ENCODE measurements around the gene WNT11. TPM values are rescaled to one million over a fixed set of nuclear protein-coding genes. Genes with fewer than 3 reads are reported as not detected.

WNT11 gene
- total and polyA plus RNA-seq, 2 of the 13 experiments (the other 11 are each of a cell fraction or from before 2014, with no cell fraction given): 0.34 to 0.66 TPM

GRCh38 chr11:76250520-76251225 is 44.4 kb upstream of the WNT11 start (continued):
- TF ChIP-seq ZNF546 (CRISPR knock-in tag; conservative IDR thresholded peaks at IDR 0.05) (no peak), TOPORS (CRISPR knock-in tag; IDR thresholded peaks at IDR 0.05) (no peak), HHEX (CRISPR knock-in tag; IDR thresholded peaks at IDR 0.05) (no peak)

- H4K20me1 ChIP-seq (ENCODE audit: insufficient read depth, low read length): no peaks in the 10 kb centered on the region
Observed at GRCh38 chr11:76249195-76249741, 43.0 kb upstream of the WNT11 start.

More at GRCh38 chr11:76249195-76249741, 43.0 kb upstream of the WNT11 start:
- ATAC-seq: no peak
- Histone ChIP-seq H2AFZ (ENCODE audit: low read length) (no peak overlapping the region), H3K27me3 (ENCODE audit: control insufficient read depth in 1 of 2, insufficient read depth in 2 of 2, low read length in 2 of 2) (peaks cover 0 to 46% of the 10 kb centered on the region in 2 experiments; a peak in 3 of 5 replicates), H3K27ac (ENCODE audit: extremely low read length, insufficient read depth, low read length) (no peak overlapping the region), H3K9ac (ENCODE audit: insufficient read depth, low read depth, low read length) (no peak overlapping the region), H3K79me2 (ENCODE audit: insufficient read depth, low read length) (no peaks in the 10 kb centered on the region), H3K4me1 (ENCODE audit: insufficient read depth, low read length) (no peaks in the 10 kb centered on the region), H3K9me3 (ENCODE audit: low read length) (no peaks in the 10 kb centered on the region), H3K4me3 (replicated peaks in 1 of 3; ENCODE audit: insufficient read depth in 1 of 3, low read depth in 2 of 3, low read length in 3 of 3) (no peak overlapping the region), H3K36me3 (replicated peaks in 1 of 2; ENCODE audit: control insufficient read depth in 1 of 2, insufficient read depth in 2 of 2, low read length in 2 of 2) (no peaks in the 10 kb centered on the region), H3K4me2 (ENCODE audit: low read depth, low read length) (no peak overlapping the region)
- FAIRE-seq: no peak
- no TSS peak for BruUV-seq (replicated peaks)
- TF ChIP-seq ZNF562 (CRISPR knock-in tag; IDR thresholded peaks at IDR 0.05; ENCODE audit: borderline replicate concordance) (no peak), UBTF (CRISPR knock-in tag; IDR thresholded peaks at IDR 0.05) (no peak), NFE2 (CRISPR knock-in tag; IDR thresholded peaks at IDR 0.05) (no peak)
- WGBS (ENCODE audit: low lambda C conversion rate): 32% methylated on average over 3 of the region's 3 CpGs
- in situ Hi-C loops (cut with HindIII; ENCODE audit: extremely low pct_ligation_motif_present, low pct_unique_long_range_greater_than_20kb): no loop called here
- ChIA-PET POLR2A (no interaction called here), CTCF (ENCODE audit: low intra/inter-chr PET ratio, low total read pairs) (no interaction called here)
- intact Hi-C loops (cut with micrococcal nuclease; ENCODE audit: unreplicated experiment): no loop called here
- DNase-seq (ENCODE audit: low spot score): no peak
